Liver (tissue), 3 donors: ENCODE data around the gene TMEM116.

ENCODE experiments used
- ATF3 ChIP-seq: IDR thresholded peaks from 2 replicates; pipeline ENCODE4 v1.6.1; 2016; ENCODE audit warnings: antibody characterized with exemption
- CTCF ChIP-seq: fragments of 150-350 bp; IDR thresholded peaks from 2 replicates; pipeline ENCODE4 v1.5.1; 2017; ENCODE audit warnings: improper control_type of control experiment, low read depth, low read length; ENCODE audit not compliant: missing input control
- JUND ChIP-seq, 2 donors: IDR thresholded peaks; 2 replicates each; pipeline ENCODE4 v1.6.1; 2016; ENCODE audit warnings: antibody characterized with exemption in 2 of 2
- MAX ChIP-seq: IDR thresholded peaks from 2 replicates; pipeline ENCODE4 v1.6.1; 2016; ENCODE audit warnings: antibody characterized with exemption
- RAD21 ChIP-seq, 2 donors: IDR thresholded peaks; 2 replicates each; pipeline ENCODE4 v1.6.1; 2016; ENCODE audit warnings: antibody characterized with exemption in 2 of 2, mild to moderate bottlenecking in 2 of 2
- TAF1 ChIP-seq: conservative IDR thresholded peaks from 2 replicates; pipeline ENCODE4 v1.6.1; 2016; ENCODE audit warnings: antibody characterized with exemption, mild to moderate bottlenecking
- donor health status: healthy.
- donor health status: healthy.

GRCh38 chr12:111984820-111985219, 28.1 kb downstream of the TMEM116 start:
- TF ChIP-seq CTCF (no peak), MAX (no peak), RAD21 (IDR thresholded peaks at IDR 0.05) (no peak), ATF3 (no peak), JUND (IDR thresholded peaks at IDR 0.05) (no peak), TAF1 (no peak)
